H1 (cell line): ENCODE results near the gene SMYD3. TPM values are rescaled to one million over a fixed set of nuclear protein-coding genes. Genes with fewer than 3 reads are reported as not detected.

ENCODE experiments used
- CTCF ChIA-PET: fragments of 300-600 bp; sonication (Branson Sonifier 250); formaldehyde crosslinking; loops from one replicate; lab custom pipeline; 2021; ENCODE audit not compliant: partially characterized antibody; lab: Charles Lee
- POLR2A ChIA-PET: fragments of 300-600 bp; sonication (Branson Sonifier 250); formaldehyde crosslinking; loops from one replicate; lab custom pipeline; 2021; ENCODE audit warnings: inconsistent platforms; ENCODE audit not compliant: partially characterized antibody; lab: Charles Lee
- DNase-seq, 2 experiments: peaks; one replicate each; pipeline versions ENCODE4 v3.0.0 to v3.0.0-alpha.2; 2010 to 2022; ENCODE audit warnings: low spot score in 2 of 2, low read depth in 1 of 2, mixed read lengths in 1 of 2
- FAIRE-seq: peaks from 2 replicates; lab custom pipeline; 2011; peaks lifted over from hg19 to GRCh38; lab: Jason Lieb, UNC
- H2AFZ ChIP-seq: 2 replicates; pipeline ENCODE4 v1.8.1; 2012; ENCODE audit warnings: low read length, inconsistent platforms
- H2AK5ac ChIP-seq: 2 replicates; pipeline ENCODE4 v1.6.1; 2013; ENCODE audit warnings: low read depth, low read length
- H2BK120ac ChIP-seq: replicated peaks from 2 replicates; pipeline ENCODE3; 2013; ENCODE audit warnings: low read depth, low read length, inconsistent platforms
- H2BK12ac ChIP-seq: 2 replicates; pipeline ENCODE4 v1.6.1; 2013; ENCODE audit warnings: low read depth, low read length
- H2BK15ac ChIP-seq: 2 replicates; pipeline ENCODE4 v1.6.1; 2013; ENCODE audit warnings: low read length
- H2BK20ac ChIP-seq: 2 replicates; pipeline ENCODE4 v1.6.1; 2013; ENCODE audit warnings: low read length
- H2BK5ac ChIP-seq: 2 replicates; pipeline ENCODE4 v1.6.1; 2013; ENCODE audit warnings: low read depth, low read length
- H3K14ac ChIP-seq: 2 replicates; pipeline ENCODE4 v1.6.1; 2013; ENCODE audit warnings: inconsistent platforms; ENCODE audit not compliant: insufficient read length
- H3K18ac ChIP-seq: 2 replicates; pipeline ENCODE4 v1.6.1; 2013; ENCODE audit warnings: low read length; ENCODE audit errors: extremely low read depth
- H3K23ac ChIP-seq: 2 replicates; pipeline ENCODE4 v1.6.1; 2013; ENCODE audit warnings: inconsistent platforms; ENCODE audit not compliant: insufficient read length
- H3K23me2 ChIP-seq: 2 replicates; pipeline ENCODE4 v1.6.1; 2013; ENCODE audit warnings: low read depth, low read length
- H3K27ac ChIP-seq: 2 replicates; pipeline ENCODE4 v1.6.1; 2011; ENCODE audit warnings: low read depth, low read length, inconsistent platforms
- H3K27me3 ChIP-seq, 4 experiments: replicated peaks in 1 of 4; 1 replicate in 1 of 4; 2 replicates in 3 of 4; pipeline versions ENCODE4 v1.6.1 to v1.8.1; 2011 to 2013; ENCODE audit warnings: low read length in 3 of 4, mild to moderate bottlenecking in 3 of 4, inconsistent platforms in 2 of 4, mixed read lengths in 2 of 4, moderate library complexity in 1 of 4; ENCODE audit not compliant: control insufficient read depth in 3 of 4, insufficient read depth in 3 of 4; ENCODE audit errors: extremely low read depth in 1 of 4
- H3K36me3 ChIP-seq, 4 experiments: 2 replicates each; pipeline versions ENCODE4 v1.6.1 to v1.8.1; 2011 to 2013; ENCODE audit warnings: mild to moderate bottlenecking in 4 of 4, low read length in 3 of 4, moderate library complexity in 2 of 4, control low read depth in 1 of 4, inconsistent platforms in 1 of 4; ENCODE audit not compliant: insufficient read depth in 4 of 4, control insufficient read depth in 2 of 4
- H3K4ac ChIP-seq: replicated peaks from 2 replicates; pipeline ENCODE3; 2013; ENCODE audit warnings: low read length, low read depth, mixed read lengths, inconsistent platforms; ENCODE audit not compliant: insufficient read length
- H3K4me1 ChIP-seq, 4 experiments: replicated peaks in 1 of 4; 1 replicate in 1 of 4; 2 replicates in 3 of 4; pipeline versions ENCODE4 v1.6.1 to v1.8.1; 2011 to 2013; ENCODE audit warnings: low read length in 3 of 4, inconsistent platforms in 2 of 4, mixed read lengths in 1 of 4; ENCODE audit not compliant: insufficient read depth in 4 of 4, control insufficient read depth in 3 of 4
- H3K4me2 ChIP-seq, 2 experiments: 2 replicates each; pipeline versions ENCODE4 v1.6.1 to v1.8.1; 2011 to 2013; ENCODE audit warnings: low read depth in 2 of 2, low read length in 2 of 2, control low read depth in 1 of 2, inconsistent platforms in 1 of 2, mild to moderate bottlenecking in 1 of 2; ENCODE audit not compliant: insufficient read depth in 1 of 2
- H3K4me3 ChIP-seq, 4 experiments: fragments of 200-600, 300-600 bp in 1 of 4; sonication (generic), shearing (Covaris generic), sonication (Bioruptor Twin) in 1 of 4; 2 replicates each; pipeline versions ENCODE4 v1.5.1 to v1.8.1; 2011 to 2016; ENCODE audit warnings: low read length in 4 of 4, low read depth in 3 of 4, control low read depth in 2 of 4, inconsistent platforms in 2 of 4, mild to moderate bottlenecking in 2 of 4, mixed read lengths in 1 of 4, moderate library complexity in 1 of 4; ENCODE audit not compliant: insufficient read depth in 2 of 4; ENCODE audit errors: extremely low read depth in 1 of 4
- H3K56ac ChIP-seq: replicated peaks from 2 replicates; pipeline ENCODE3; 2013; ENCODE audit warnings: low read depth, mild to moderate bottlenecking, mixed read lengths, low read length, inconsistent platforms; ENCODE audit not compliant: insufficient read length
- H3K79me1 ChIP-seq: 2 replicates; pipeline ENCODE4 v1.6.1; 2013; ENCODE audit warnings: low read depth, low read length, control low read depth
- H3K79me2 ChIP-seq, 2 experiments: 2 replicates each; pipeline versions ENCODE4 v1.6.1 to v1.8.1; 2012 to 2013; ENCODE audit warnings: low read length in 2 of 2, mild to moderate bottlenecking in 2 of 2, inconsistent platforms in 1 of 2; ENCODE audit not compliant: insufficient read depth in 2 of 2, control insufficient read depth in 1 of 2
- H3K9ac ChIP-seq, 4 experiments: replicated peaks in 1 of 4; 1 replicate in 1 of 4; 2 replicates in 3 of 4; pipeline versions ENCODE4 v1.6.1 to v1.8.1; 2011 to 2013; ENCODE audit warnings: low read depth in 3 of 4, low read length in 3 of 4, control low read depth in 2 of 4, mild to moderate bottlenecking in 2 of 4, moderate library complexity in 2 of 4, inconsistent platforms in 1 of 4; ENCODE audit errors: extremely low read depth in 1 of 4
- H3K9me3 ChIP-seq, 2 experiments: 2 replicates each; pipeline versions ENCODE4 v1.6.1 to v1.8.1; 2012 to 2013; ENCODE audit warnings: mild to moderate bottlenecking in 2 of 2, moderate library complexity in 2 of 2, control low read depth in 1 of 2, inconsistent platforms in 1 of 2, low read depth in 1 of 2, low read length in 1 of 2, mixed read lengths in 1 of 2; ENCODE audit not compliant: insufficient read depth in 2 of 2
- H4K20me1 ChIP-seq, 2 experiments: replicated peaks in 1 of 2; 2 replicates each; pipeline versions ENCODE3 to v1.8.1; 2011 to 2013; ENCODE audit warnings: inconsistent platforms in 2 of 2, low read length in 2 of 2, mild to moderate bottlenecking in 1 of 2; ENCODE audit not compliant: insufficient read depth in 2 of 2, control insufficient read depth in 1 of 2
- H4K5ac ChIP-seq: 2 replicates; pipeline ENCODE4 v1.6.1; 2013; ENCODE audit warnings: low read length, low read depth, mixed read lengths, inconsistent platforms; ENCODE audit not compliant: insufficient read length
- H4K8ac ChIP-seq: 2 replicates; pipeline ENCODE4 v1.8.0; 2013; ENCODE audit warnings: mild to moderate bottlenecking, moderate library complexity, low read length, inconsistent platforms; ENCODE audit not compliant: insufficient read depth; ENCODE audit errors: extremely low read depth
- H4K91ac ChIP-seq: replicated peaks from 2 replicates; pipeline ENCODE3; 2013; ENCODE audit warnings: low read length, mixed read lengths, inconsistent platforms; ENCODE audit not compliant: insufficient read length
- ASH2L ChIP-seq: fragments of 200-600, 300-600 bp; sonication (generic); IDR thresholded peaks from one replicate; pipeline ENCODE4 v1.7.1; 2017; ENCODE audit warnings: low read length
- ATF2 ChIP-seq: IDR thresholded peaks from 2 replicates; pipeline ENCODE4 v1.6.1; 2012; ENCODE audit warnings: low read length, inconsistent platforms
- BCL11A ChIP-seq, 2 experiments: IDR thresholded peaks; one replicate each; pipeline ENCODE4 v1.6.1; 2011; ENCODE audit warnings: low read depth in 2 of 2, low read length in 2 of 2, mild to moderate bottlenecking in 2 of 2
- CBX8 ChIP-seq: fragments of 300-800, 300-1000 bp; sonication (generic); IDR thresholded peaks from 2 replicates; pipeline ENCODE4 v1.7.1; 2016; ENCODE audit warnings: low read depth, low read length, borderline replicate concordance
- CEBPB ChIP-seq: IDR thresholded peaks from 2 replicates; pipeline ENCODE4 v1.6.1; 2012; ENCODE audit warnings: low read depth, low read length
- KDM1A ChIP-seq: fragments of 200-600, 300-600 bp; sonication (generic); IDR thresholded peaks from 2 replicates; pipeline ENCODE4 v1.7.1; 2016; ENCODE audit warnings: mild to moderate bottlenecking, low read length, borderline replicate concordance
- NANOG ChIP-seq: IDR thresholded peaks from 2 replicates; pipeline ENCODE4 v1.6.1; 2011; ENCODE audit warnings: low read length, low read depth, mild to moderate bottlenecking, inconsistent platforms; ENCODE audit not compliant: insufficient read depth, poor library complexity, severe bottlenecking
- RNF2 ChIP-seq: fragments of 200-900, 300-1000 bp; sonication (generic); IDR thresholded peaks from 2 replicates; pipeline ENCODE4 v1.7.1; 2016; ENCODE audit warnings: borderline replicate concordance, low read depth, mild to moderate bottlenecking, antibody characterized with exemption, low read length; ENCODE audit not compliant: poor library complexity, severe bottlenecking; ENCODE audit errors: missing control alignments
- TEAD4 ChIP-seq: IDR thresholded peaks from 2 replicates; pipeline ENCODE4 v1.6.1; 2012; ENCODE audit warnings: low read depth, low read length, inconsistent platforms, mixed read lengths
- ZNF274 ChIP-seq: IDR thresholded peaks from 2 replicates; pipeline ENCODE4 v1.7.0; 2012; ENCODE audit warnings: low read length, borderline replicate concordance; ENCODE audit errors: extremely low read depth
- WGBS, 2 experiments: shearing (Covaris generic) in 1 of 2; methylation state at CpG; one replicate each; pipeline versions ENCODE4 v1.1.6 to v1.1.7; 2013 to 2015; ENCODE audit warnings: low lambda C conversion rate in 2 of 2, mixed read lengths in 2 of 2, inconsistent platforms in 1 of 2, low coverage in 1 of 2, missing lambda C conversion rate in 1 of 2; ENCODE audit not compliant: insufficient replicate concordance in 2 of 2, insufficient coverage in 1 of 2, insufficient read length in 1 of 2; ENCODE audit errors: extremely low coverage in 1 of 2, missing lambda C conversion rate in 1 of 2; 5-methylcytosine and 5-hydroxymethylcytosine counted together
- polyA plus RNA-seq, 7 experiments: library from polyadenylated mRNA; depleted of rRNA in 3 of 7; stranded (reverse) in 5 of 7; unstranded in 2 of 7; fragments of >200 nt in 5 of 7; fragments of 200-250 nt in 2 of 7; gene quantifications; 1 replicate in 5 of 7; 2 replicates in 1 of 7; 4 replicates in 1 of 7; pipeline versions ENCODE4 v1.2.1 to v1.2.3, GENCODE V29; 2011 to 2013; ENCODE audit warnings: missing spikeins in 2 of 7, mixed read lengths in 2 of 7
- total RNA-seq: library from RNA; stranded (reverse); fragmentation: NEBNext Ultra II Directional; extraction: Animal tissue kit (Norgen Biotek cat#: 25700); gene quantifications from 2 replicates; pipeline ENCODE4 v1.2.1, GENCODE V29; 2021

The SMYD3 gene
- total and polyA plus RNA-seq, 2 of the 8 experiments (the other 6 are each of a cell fraction or from before 2014, with no cell fraction given), result 17.3 to 25.4 TPM

DNA sequence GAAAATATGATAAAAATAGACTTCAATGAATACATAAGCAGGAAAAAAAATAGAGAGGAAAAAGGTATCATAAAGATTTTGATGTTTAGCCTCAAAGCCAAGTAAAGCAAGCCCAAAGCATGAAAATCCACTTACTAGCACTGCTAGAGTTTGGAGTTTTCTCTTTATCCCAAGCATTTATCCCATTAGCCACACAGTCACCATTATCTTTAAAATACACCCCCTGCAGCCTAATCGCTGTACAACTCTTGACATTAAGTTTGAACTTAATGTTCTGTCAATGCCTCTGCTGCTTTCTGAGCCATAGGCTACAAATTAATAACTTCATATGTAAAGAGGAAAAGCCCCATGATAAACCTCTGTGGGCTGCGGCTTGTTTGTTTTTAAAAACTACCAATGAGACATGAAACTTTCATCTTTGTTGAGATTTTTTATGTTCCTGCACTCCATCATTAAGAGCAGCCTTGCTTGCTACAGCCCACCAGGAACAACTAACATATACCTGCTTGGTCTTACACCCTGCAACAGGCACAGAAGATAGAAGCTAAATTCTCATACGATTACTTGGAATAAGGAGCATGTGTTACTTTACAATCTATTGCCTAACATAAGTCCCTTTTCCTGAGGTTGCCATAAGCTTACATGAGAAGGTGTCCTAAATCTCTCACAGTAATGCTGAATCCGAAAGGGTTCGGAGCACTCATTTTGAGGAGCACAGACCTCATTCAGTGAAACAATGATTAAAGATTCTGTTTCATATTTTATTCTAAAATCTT is 202.4 kb downstream of the SMYD3 start:
- Histone ChIP-seq H3K14ac (no peak overlapping the region), H2BK15ac (no peak overlapping the region), H2AK5ac (no peak overlapping the region), H3K56ac (no peak overlapping the region), H2BK5ac (no peak overlapping the region), H3K79me1 (no peaks in the 10 kb centered on the region), H3K27me3 (no peaks in the 10 kb centered on the region), H2BK20ac (no peak overlapping the region), H3K9ac (no peak overlapping the region), H2BK120ac (no peak overlapping the region), H2BK12ac (no peak overlapping the region), H3K4me3 (no peak overlapping the region), H3K23ac (no peak overlapping the region), H2AFZ (no peak overlapping the region), H3K4me1 (no peaks in the 10 kb centered on the region; a peak in 1 of 7 replicates), H3K36me3 (no peaks in the 10 kb centered on the region), H4K8ac (no peak overlapping the region), H3K9me3 (no peaks in the 10 kb centered on the region), H4K5ac (no peak overlapping the region), H3K18ac (no peak overlapping the region), H3K27ac (no peak overlapping the region), H4K20me1 (no peaks in the 10 kb centered on the region), H3K4me2 (no peak overlapping the region), H4K91ac (no peak overlapping the region), H3K79me2 (no peaks in the 10 kb centered on the region), H3K23me2 (no peaks in the 10 kb centered on the region; the same call in 1 of the 2 replicates), H3K4ac (no peak overlapping the region)
- CTCF ChIA-PET, result interaction anchor here (1.1 kb wide), 1 partner anchor 21 kb away, joined by 4 read pairs; no protein-coding TSS in a partner anchor
- no peak for DNase-seq
- 91% methylated on average over 5 of the region's 5 CpGs; no CpG with 5 or more reads in 1 of the 2 experiments for WGBS, 2 experiments
- FAIRE-seq, result no peak
- POLR2A ChIA-PET, result no interaction called here
- TF ChIP-seq CBX8 (no peak), CEBPB (no peak), KDM1A (no peak), NANOG (no peak), TEAD4 (no peak), RNF2 (no peak), ASH2L (no peak), ZNF274 (no peak), ATF2 (no peak), BCL11A (IDR thresholded peaks at IDR 0.05; ENCODE audit: low read depth in 2 of 2, low read length in 2 of 2) (no peak)
